HL-60/S4 (cell line): ENCODE measurements around the gene ADARB2.

Source experiments
- in situ Hi-C: fragments of 300-500 bp; cut with MboI; formaldehyde crosslinking; loops from 2 replicates; pipeline ENCODE4 v1.14.3; 2022; ENCODE audit warnings: low sequenced_read_pairs

The ADARB2 gene

GRCh38 chr10:1664333-1664964 lies 72.9 kb downstream of the ADARB2 start:
- in situ Hi-C loops: no loop called here

- in situ Hi-C loops: no loop called here
Observed at GRCh38 chr10:1663226-1663625, 74.1 kb downstream of the ADARB2 start.

- in situ Hi-C loops: no loop called here
Observed at GRCh38 chr10:1662438-1663025, 74.8 kb downstream of the ADARB2 start.

- in situ Hi-C loops: no loop called here
Observed at GRCh38 chr10:1661859-1662437, 75.4 kb downstream of the ADARB2 start.

GRCh38 chr10:1661416-1661815 lies 75.9 kb downstream of the ADARB2 start:
- in situ Hi-C loops: no loop called here

GRCh38 chr10:1660815-1661214 lies 76.5 kb downstream of the ADARB2 start:
- in situ Hi-C loops: no loop called here

GRCh38 chr10:1660386-1660785 lies 76.9 kb downstream of the ADARB2 start:
- in situ Hi-C loops: no loop called here

GRCh38 chr10:1659221-1659791 lies 78.0 kb downstream of the ADARB2 start:
- in situ Hi-C loops: no loop called here

GRCh38 chr10:1658658-1659057 lies 78.7 kb downstream of the ADARB2 start:
- in situ Hi-C loops: no loop called here

GRCh38 chr10:1657479-1657878 lies 79.8 kb downstream of the ADARB2 start:
- in situ Hi-C loops: no loop called here

- in situ Hi-C loops: no loop called here
Observed at GRCh38 chr10:1655367-1655766, 82.0 kb downstream of the ADARB2 start.

GRCh38 chr10:1654811-1655356 lies 82.4 kb downstream of the ADARB2 start:
- in situ Hi-C loops: no loop called here

- in situ Hi-C loops: no loop called here
Observed at GRCh38 chr10:1654247-1654646, 83.1 kb downstream of the ADARB2 start.

GRCh38 chr10:1653321-1653720 lies 84.0 kb downstream of the ADARB2 start:
- in situ Hi-C loops: no loop called here

- in situ Hi-C loops: no loop called here
Observed at GRCh38 chr10:1652151-1652550, 85.2 kb downstream of the ADARB2 start.

GRCh38 chr10:1651270-1651966 lies 85.9 kb downstream of the ADARB2 start:
- in situ Hi-C loops: no loop called here

- in situ Hi-C loops: no loop called here
Observed at GRCh38 chr10:1650542-1651269, 86.6 kb downstream of the ADARB2 start.

- in situ Hi-C loops: no loop called here
Observed at GRCh38 chr10:1648648-1649047, 88.7 kb downstream of the ADARB2 start.

GRCh38 chr10:1646332-1646731 lies 91.0 kb downstream of the ADARB2 start:
- in situ Hi-C loops: no loop called here

GRCh38 chr10:1645896-1646295 lies 91.4 kb downstream of the ADARB2 start:
- in situ Hi-C loops: no loop called here
